Measurements from ENCODE around the gene SLC8B1.

DNA sequence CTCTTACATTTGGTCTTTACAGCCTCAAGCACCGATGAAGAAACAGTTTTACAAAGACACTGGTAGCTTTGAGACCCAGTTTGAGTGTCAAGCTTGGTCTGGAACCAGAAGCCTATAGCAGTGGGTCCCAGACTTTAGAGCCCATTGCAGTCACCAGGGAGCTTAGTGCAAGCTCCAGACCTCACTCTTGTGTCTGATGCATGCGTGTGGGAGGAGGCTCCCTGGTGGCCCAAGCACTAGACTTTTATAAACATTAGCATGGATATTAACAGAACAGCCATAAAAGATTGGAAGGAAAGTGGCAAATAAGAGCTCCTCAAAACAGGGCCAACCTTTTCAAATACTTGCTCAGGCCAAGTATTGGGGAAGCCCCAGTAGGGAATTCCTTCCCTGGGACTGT lies 45.5 kb downstream of the SLC8B1 start:
- TF ChIP-seq POLR2A (IDR thresholded peaks at IDR 0.05), result no peak
- TF ChIP-seq, protein P1, sequence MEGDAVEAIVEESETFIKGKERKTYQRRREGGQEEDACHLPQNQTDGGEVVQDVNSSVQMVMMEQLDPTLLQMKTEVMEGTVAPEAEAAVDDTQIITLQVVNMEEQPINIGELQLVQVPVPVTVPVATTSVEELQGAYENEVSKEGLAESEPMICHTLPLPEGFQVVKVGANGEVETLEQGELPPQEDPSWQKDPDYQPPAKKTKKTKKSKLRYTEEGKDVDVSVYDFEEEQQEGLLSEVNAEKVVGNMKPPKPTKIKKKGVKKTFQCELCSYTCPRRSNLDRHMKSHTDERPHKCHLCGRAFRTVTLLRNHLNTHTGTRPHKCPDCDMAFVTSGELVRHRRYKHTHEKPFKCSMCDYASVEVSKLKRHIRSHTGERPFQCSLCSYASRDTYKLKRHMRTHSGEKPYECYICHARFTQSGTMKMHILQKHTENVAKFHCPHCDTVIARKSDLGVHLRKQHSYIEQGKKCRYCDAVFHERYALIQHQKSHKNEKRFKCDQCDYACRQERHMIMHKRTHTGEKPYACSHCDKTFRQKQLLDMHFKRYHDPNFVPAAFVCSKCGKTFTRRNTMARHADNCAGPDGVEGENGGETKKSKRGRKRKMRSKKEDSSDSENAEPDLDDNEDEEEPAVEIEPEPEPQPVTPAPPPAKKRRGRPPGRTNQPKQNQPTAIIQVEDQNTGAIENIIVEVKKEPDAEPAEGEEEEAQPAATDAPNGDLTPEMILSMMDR (IDR thresholded peaks at IDR 0.05), result no peak
- no peak for TF ChIP-seq POLR2AphosphoS5 (IDR thresholded peaks at IDR 0.05)
